ENCODE data around the gene PTPN5. TPM values are rescaled to one million over a fixed set of nuclear protein-coding genes. Genes with fewer than 3 reads are reported as not detected.

Gene PTPN5
- total RNA-seq, 1 experiment from 2014 or later, result 1.4 TPM

- H3K9me3 ChIP-seq (ENCODE audit: control insufficient read depth, low read depth, low read length), result no peaks in the 10 kb centered on the region
- no peak overlapping the region for H2BK15ac ChIP-seq (ENCODE audit: low read depth, low read length)
- no peak overlapping the region for H3K4me2 ChIP-seq (ENCODE audit: insufficient read depth, insufficient read length, low read length)
- no peak overlapping the region for H3K4ac ChIP-seq (ENCODE audit: low read depth, low read length)
- H3K23me2 ChIP-seq (ENCODE audit: insufficient read length, low read depth, low read length, poor library complexity, severe bottlenecking), result peaks cover 2% of the 10 kb centered on the region
- H4K91ac ChIP-seq (ENCODE audit: insufficient read length, low read depth, low read length), result no peak overlapping the region
- no peak overlapping the region for H2AFZ ChIP-seq (ENCODE audit: low read length)
- H3K9ac ChIP-seq (ENCODE audit: extremely low read depth, insufficient read length, low read length), result no peak overlapping the region
- Mint-ChIP-seq H3K27ac (no peak overlapping the region), H3K27me3 (ENCODE audit: low read depth) (peaks cover 47% of the 10 kb centered on the region), H3K4me1 (peaks cover 19 to 20% of the 10 kb centered on the region in 2 experiments), H3K4me3 (no peak overlapping the region), H3K9me3 (no peaks in the 10 kb centered on the region), H3K36me3 (ENCODE audit: insufficient read depth in 1 of 3, low read depth in 3 of 3) (no peaks in the 10 kb centered on the region)
- H4K8ac ChIP-seq (replicated peaks; ENCODE audit: insufficient read length, low read depth, low read length), result no peak overlapping the region
- no peaks in the 10 kb centered on the region; the same call in 1 of the 2 replicates for H3K4me1 ChIP-seq (ENCODE audit: insufficient read depth, low read length)
- H3T11ph ChIP-seq (ENCODE audit: low read length), result no peak overlapping the region
- no peak overlapping the region for H2BK5ac ChIP-seq (ENCODE audit: insufficient read length, low read length)
- no peak overlapping the region for H2BK20ac ChIP-seq (ENCODE audit: low read depth, low read length, poor library complexity, severe bottlenecking)
- no peaks in the 10 kb centered on the region; the same call in 1 of the 2 replicates for H3K27me3 ChIP-seq (ENCODE audit: insufficient read depth, low read length)
- H4K20me1 ChIP-seq (ENCODE audit: control insufficient read depth, insufficient read depth, insufficient read length), result no peaks in the 10 kb centered on the region
- no peak overlapping the region for H2BK12ac ChIP-seq (ENCODE audit: insufficient read length, low read depth, low read length)
- no peak overlapping the region for H3K14ac ChIP-seq (ENCODE audit: insufficient read depth, low read length)
- no peaks in the 10 kb centered on the region for H3K79me1 ChIP-seq (ENCODE audit: insufficient read depth, low read depth, low read length, poor library complexity, severe bottlenecking)
- H2BK120ac ChIP-seq (ENCODE audit: low read depth, low read length, poor library complexity, severe bottlenecking), result no peak overlapping the region
- no peak overlapping the region for H3K56ac ChIP-seq (ENCODE audit: insufficient read length, low read depth, low read length)
- no peak overlapping the region for H3K23ac ChIP-seq (ENCODE audit: insufficient read length, low read depth, low read length)
- H3K27ac ChIP-seq (ENCODE audit: insufficient read length, low read depth, low read length), result no peak overlapping the region
- TF ChIP-seq, protein P1, sequence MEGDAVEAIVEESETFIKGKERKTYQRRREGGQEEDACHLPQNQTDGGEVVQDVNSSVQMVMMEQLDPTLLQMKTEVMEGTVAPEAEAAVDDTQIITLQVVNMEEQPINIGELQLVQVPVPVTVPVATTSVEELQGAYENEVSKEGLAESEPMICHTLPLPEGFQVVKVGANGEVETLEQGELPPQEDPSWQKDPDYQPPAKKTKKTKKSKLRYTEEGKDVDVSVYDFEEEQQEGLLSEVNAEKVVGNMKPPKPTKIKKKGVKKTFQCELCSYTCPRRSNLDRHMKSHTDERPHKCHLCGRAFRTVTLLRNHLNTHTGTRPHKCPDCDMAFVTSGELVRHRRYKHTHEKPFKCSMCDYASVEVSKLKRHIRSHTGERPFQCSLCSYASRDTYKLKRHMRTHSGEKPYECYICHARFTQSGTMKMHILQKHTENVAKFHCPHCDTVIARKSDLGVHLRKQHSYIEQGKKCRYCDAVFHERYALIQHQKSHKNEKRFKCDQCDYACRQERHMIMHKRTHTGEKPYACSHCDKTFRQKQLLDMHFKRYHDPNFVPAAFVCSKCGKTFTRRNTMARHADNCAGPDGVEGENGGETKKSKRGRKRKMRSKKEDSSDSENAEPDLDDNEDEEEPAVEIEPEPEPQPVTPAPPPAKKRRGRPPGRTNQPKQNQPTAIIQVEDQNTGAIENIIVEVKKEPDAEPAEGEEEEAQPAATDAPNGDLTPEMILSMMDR (conservative IDR thresholded peaks at IDR 0.05), result no peak
- H3K79me2 ChIP-seq (ENCODE audit: insufficient read depth, low read length), result no peaks in the 10 kb centered on the region
- H3K18ac ChIP-seq (ENCODE audit: insufficient read length, low read depth, low read length), result no peak overlapping the region
- DNase-seq, result no peak
- WGBS (ENCODE audit: extremely low coverage, insufficient read length, low lambda C conversion rate), result no CpG with 5 or more reads among the region's 17 CpGs
- no peak overlapping the region for H2AK5ac ChIP-seq (ENCODE audit: insufficient read length, low read length)
- H4K5ac ChIP-seq (ENCODE audit: insufficient read length, low read depth, low read length), result no peak overlapping the region
Measured at GRCh38 chr11:18701614-18702216, 89.9 kb downstream of the PTPN5 start.

All from H9 (cell line).